Fibroblast of peridontal ligament (primary cell): ENCODE measurements around the gene DUSP28.

ENCODE experiments used
- DNase-seq: peaks from one replicate; pipeline ENCODE4 v3.0.0-alpha.2; 2010; ENCODE audit errors: extremely low read depth

DUSP28 gene

DNA sequence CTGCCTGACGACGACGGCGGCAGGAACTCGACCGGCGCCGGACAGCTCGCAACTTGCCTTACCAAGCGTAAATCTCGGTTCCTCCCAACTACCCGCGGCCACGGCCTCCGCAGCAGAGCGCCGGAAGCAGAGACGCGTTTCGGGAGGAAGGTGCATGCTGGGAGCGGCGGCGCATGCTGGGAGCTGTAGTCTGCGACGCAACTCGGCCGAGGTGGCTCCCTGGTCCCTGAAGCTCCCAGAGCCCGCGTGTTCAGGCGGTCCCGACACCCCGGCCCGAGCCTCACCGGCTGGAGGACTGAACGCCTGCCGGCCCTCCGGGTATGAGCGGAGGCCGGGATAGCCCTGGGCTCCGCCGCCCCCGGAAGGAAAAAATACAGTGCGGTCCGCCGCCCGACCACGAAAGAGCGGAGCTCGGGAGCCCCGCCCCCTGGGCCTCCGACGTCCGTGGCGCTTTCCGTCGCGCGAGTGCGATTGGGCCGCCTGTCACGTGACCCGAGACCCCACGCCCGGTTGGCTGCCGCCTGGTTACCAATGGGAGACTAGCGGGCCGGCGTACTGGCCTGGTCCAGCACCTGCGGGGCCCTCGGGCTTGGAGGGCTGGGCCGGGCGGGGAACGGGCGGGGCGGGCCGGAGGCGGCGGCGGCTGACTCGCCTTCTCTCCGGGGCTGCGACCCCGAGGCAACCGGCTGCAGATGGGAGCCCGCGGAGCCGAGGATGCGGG is 26.2 kb downstream of the DUSP28 start, which contains the start of gene CAPN10:
Gene CAPN10, plus strand, starts transcription at position 537 of the 721 bp plus-strand sequence. Its CDS starts 178 bp downstream, at position 715.
- peak; percentile 89 for DNase-seq

DNA sequence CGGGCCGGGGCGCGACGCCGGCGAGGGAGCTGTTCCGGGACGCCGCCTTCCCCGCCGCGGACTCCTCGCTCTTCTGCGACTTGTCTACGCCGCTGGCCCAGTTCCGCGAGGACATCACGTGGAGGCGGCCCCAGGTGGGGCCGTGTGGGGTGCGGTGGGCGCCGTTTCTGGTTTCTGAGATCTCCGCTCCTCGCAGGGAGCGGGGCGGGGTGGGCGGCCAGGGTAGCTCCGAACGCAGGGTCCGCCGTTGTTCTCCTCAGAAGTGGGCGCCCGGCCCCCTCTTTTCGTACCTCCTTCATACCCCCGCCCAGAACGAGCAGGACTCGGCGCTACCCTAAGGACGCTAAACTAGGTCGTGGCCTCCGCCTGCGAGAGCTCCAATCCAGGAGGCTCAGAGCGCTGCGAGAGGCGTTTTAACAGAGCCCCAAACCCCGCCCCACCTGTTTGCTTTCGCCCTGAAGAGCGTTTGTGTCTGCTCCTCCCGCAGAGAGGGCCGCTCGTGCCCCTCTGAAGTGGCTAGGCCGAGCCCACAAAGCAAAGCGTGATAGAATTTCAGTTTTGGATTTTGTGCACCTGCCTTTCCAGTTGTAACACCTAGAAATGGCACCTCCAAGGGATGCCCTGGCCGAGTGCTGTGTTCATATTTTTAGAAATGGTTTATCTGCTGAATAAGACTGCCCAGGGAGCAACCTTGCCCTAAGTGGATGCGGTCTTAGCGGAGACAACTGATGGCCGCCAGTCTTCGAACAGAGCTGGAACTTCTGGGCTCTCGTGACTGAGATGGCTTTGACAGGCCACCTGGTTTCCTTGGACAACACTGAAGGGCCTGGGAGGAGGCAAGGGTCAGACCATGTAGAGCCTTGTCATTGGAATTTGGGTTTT is 27.0 kb downstream of the DUSP28 start:
- DNase-seq, result no peak

- DNase-seq, result no peak
Measured at GRCh38 chr2:240588006-240588655, 28.0 kb downstream of the DUSP28 start.

DNA sequence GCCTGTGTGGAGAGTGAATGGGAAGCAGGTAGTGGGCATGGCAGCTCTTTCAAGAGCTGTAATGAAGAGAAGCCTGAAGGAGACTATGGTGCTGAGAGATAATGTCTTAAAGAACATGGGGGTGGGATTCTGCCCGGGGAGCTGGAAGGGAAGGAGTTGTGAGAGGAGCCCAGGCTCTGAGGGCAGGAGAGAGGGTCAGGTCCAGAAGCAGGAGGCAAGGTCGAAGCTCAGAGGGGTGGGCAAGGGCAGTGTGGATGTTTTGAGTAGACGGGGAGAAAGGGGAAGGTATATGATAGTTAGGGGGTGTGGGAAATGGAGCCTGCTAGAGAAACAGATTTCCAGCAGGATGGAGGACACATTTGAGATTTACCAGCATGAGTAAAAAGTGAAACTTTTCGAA is 28.5 kb downstream of the DUSP28 start:
- no peak for DNase-seq

GRCh38 chr2:240589375-240589774 is 29.2 kb downstream of the DUSP28 start:
- no peak for DNase-seq

GRCh38 chr2:240589850-240590525 is 29.8 kb downstream of the DUSP28 start:
- no peak for DNase-seq

DNA sequence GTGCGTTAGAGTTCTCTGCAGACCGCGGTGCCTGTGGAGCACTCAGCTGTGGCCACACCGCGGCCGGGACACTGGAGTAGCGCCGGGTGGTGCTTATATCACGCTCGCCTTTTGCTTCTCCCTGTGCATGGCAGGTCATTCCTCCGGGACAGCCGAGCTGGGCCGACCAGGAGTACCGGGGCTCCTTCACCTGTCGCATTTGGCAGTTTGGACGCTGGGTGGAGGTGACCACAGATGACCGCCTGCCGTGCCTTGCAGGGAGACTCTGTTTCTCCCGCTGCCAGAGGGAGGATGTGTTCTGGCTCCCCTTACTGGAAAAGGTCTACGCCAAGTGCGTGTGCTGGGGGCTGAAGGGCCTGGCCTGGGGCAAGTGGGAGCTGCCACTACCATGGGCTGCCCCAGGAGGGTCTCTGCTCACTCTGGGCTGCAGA is 30.5 kb downstream of the DUSP28 start:
- DNase-seq, result no peak

- DNase-seq, result no peak
Measured at GRCh38 chr2:240591226-240591625, 31.1 kb downstream of the DUSP28 start.

GRCh38 chr2:240591784-240592183 is 31.6 kb downstream of the DUSP28 start:
- no peak for DNase-seq

GRCh38 chr2:240593026-240593702 is 33.0 kb downstream of the DUSP28 start:
- no peak for DNase-seq

DNA sequence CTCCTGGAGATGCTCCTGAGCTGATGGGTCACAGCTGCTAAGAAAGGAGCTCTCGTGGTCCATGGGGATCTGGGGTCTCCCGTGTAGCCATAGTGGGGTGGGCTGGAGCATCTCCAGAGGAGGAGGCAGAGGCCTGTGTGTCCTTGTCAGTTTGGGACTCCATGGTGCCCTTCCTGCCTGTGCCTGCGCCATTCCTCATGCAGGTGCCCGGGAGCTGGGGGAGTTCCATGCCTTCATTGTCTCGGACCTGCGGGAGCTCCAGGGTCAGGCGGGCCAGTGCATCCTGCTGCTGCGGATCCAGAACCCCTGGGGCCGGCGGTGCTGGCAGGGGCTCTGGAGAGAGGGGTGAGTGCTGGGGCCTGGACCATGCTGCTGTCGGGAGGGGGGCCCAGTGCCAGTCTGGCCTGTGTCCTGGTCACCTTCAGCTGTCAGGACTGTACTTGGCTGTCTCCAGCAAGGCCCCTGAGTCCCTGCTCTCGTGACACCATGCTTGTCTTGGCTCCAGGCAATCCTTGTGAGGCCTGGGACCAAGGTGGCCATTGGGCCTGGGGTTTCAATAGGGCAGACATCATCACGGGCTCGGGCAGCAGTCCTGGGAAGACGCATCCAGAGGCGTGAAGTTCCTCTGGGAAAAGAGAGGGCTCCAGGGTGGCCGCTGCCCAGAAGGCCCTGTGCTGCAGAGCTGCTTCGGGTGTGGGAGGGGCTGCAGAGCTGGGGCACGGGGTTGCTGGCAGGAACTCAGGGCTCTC is 33.7 kb downstream of the DUSP28 start:
- DNase-seq, result no peak

- DNase-seq, result no peak
Measured at GRCh38 chr2:240594511-240595380, 34.6 kb downstream of the DUSP28 start.

DNA sequence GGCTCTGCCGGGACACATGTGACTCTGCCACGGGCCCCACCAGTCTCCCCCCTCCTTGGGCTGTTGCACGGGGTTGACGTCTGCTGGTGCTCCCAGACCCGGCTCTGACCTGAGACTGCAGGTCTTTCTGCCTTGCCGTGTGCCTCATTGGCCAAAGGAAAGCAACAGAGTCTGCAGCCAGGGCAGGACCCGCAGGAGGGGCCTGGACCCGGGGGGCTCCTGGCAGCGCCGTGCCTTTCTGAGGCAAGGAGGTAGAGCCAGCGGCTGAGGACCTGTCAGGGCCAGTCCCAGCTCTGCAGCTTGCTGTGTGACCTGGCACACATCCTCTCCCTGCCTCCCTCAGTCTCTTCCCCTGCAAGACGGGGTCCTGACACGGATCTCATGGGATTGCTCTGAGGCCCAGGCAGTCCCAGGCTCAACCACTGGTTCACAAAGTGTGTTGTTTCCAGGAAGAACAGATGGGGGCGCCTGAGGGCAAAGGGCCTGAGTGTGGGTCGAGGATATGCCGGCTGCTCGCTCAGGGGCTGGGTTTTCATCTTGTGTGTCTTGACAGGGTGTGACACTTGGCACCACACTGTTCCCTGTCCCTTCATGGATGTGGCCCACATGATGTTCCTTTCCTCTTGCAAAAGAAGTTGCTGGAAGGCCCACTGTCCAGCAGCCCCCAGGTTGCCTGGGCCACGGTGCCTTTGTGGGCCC is 35.4 kb downstream of the DUSP28 start:
- DNase-seq, result no peak

GRCh38 chr2:240596080-240596460 is 35.9 kb downstream of the DUSP28 start:
- DNase-seq, result no peak

DNA sequence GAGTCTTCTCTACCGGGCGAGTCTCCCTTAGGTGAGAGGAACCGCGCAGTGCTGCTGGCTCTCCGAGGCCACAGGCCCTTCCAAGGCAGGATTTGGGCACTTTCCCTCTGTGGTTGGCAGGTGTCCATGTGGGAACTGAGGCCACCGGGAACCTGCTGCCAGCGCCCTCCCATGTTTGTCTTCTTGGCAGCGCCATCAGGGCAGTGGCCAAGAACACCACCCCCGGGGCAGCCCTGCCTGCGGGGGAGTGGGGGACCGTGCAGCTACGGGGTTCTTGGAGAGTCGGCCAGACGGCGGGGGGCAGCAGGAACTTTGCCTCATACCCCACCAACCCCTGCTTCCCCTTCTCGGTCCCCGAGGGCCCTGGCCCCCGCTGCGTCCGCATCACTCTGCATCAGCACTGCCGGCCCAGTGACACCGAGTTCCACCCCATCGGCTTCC is 36.4 kb downstream of the DUSP28 start:
- DNase-seq, result no peak

GRCh38 chr2:240597054-240597418 is 36.9 kb downstream of the DUSP28 start:
- no peak for DNase-seq

DNA sequence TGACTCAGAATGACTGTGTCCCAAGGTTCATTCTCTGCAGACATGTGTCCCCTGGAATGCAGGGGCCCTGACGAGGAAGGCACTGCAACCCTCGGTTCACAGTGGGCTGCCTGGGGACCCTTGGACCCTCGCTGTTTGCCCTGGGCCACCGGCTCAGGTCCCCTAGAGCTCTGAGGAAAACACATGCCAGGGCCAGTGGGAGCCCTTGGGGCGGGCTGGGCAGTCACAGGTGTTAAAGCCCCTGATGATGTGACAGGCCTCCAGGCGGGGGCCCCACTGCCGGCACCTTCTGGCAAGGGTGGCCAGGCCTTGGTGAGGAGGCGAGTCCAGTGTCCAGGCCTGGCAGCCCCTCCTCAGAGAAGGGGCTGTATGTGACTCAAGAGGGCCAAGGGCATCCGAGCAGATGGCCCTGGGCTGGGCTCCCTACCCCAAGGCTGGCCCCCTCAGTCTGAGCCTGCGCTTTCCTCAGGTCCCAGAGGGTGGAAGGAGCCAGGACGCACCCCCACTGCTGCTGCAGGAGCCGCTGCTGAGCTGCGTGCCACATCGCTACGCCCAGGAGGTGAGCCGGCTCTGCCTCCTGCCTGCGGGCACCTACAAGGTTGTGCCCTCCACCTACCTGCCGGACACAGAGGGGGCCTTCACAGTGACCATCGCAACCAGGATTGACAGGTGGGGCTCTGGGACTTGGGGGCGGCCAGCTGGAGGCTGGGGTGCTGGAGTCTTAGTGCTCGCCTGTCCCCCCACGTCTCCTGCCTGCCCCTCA is 37.4 kb downstream of the DUSP28 start:
- DNase-seq, result no peak

DNA sequence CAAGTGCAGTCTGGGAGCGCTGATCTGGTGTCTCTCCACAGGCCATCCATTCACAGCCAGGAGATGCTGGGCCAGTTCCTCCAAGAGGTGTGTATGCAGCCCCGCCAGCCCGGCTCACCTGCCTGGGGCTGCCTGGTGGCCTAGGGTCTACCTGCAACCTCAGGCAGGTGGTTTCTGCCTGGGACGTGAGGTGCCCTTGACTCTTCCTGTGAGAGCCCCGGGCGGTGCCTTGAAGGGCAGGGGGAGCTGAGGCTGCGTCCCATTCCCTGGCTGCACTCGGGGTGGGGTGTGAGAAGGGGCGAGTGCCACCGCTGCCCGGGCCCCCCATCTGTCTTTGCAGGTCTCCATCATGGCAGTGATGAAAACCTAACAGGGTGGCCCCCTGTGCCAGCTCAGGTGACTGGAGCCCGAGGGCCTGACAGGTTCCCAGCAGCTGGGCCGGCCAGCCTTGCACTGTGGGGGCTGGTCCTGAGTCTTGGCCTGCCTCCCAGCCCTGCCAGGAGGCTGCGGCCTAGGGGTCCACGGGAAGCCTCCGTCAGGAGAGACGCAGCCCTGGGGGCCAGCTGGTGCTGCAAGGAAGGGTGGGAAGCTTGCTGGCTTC is 38.3 kb downstream of the DUSP28 start:
- no peak for DNase-seq
